GM21786 (cell line): Measurements from ENCODE around the gene VPS13A.
"Not testable (repeated sequence)": the region's sequence is repeated elsewhere in the genome, so short reads cannot be mapped to it uniquely, and the experiment has no call there.

Source experiments
- ATAC-seq: cut with Tn5 transposase; IDR thresholded peaks from one replicate; pipeline ENCODE4 v1.9.1; 2021; ENCODE audit not compliant: unreplicated experiment

VPS13A gene

DNA sequence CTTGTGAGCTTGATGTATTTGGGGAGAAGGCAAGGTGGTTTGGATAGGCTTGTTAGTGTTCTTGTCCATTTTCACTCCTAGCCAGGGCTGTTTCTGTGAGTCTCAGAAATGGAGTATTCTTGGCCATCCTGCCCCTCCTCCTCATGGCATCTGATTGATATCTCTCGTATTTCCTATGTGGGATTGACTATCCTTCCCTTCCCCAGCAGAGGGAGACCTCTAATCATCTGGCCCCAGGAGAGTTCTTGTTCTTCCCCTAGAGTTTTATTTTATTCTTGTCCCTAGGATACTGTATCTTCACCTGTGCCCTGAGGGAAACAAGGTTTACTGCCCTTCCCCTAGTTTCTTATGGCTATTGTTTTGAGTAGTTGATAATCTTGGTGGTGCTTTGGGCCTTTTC, 114.4 kb downstream of the VPS13A start:
- no peak for ATAC-seq

DNA sequence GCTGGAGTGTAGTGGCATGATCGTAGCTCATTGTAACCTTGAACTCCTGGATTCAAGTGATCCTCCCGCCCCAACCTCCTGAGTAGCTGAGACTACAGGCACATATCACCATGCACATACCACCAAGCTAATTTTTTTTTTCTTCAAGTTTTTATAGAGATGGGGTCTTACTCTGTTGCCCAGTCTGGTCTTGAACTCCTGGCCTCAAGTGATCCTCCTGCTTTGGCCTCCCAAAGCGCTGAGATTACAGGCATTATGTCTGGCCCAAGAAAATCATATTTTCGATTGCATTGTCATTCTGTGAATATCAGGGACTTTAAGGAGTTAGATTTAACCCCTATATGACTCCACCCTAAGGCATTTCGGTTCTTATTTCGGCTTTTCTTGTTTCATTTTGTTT, 116.6 kb downstream of the VPS13A start:
- no peak for ATAC-seq

DNA sequence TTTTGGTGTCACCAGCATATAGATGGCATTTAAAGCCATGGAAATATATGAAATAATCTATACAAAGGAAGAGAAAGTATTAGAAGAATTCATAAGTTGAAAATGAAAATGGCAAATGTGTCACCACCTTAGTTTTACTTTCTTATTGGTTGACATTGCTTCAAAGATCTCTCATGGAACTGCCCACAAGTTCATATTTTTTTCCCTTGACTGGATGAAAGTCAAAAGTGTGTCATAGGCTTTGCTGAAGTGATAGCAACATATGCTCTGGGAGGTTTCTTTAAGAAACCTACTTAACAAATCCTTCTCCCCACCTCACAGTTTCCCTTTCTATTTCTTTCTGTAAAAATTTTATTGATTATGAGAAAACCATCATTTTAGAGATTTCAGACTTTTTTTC, 127.2 kb downstream of the VPS13A start:
- ATAC-seq: peak; percentile 66

DNA sequence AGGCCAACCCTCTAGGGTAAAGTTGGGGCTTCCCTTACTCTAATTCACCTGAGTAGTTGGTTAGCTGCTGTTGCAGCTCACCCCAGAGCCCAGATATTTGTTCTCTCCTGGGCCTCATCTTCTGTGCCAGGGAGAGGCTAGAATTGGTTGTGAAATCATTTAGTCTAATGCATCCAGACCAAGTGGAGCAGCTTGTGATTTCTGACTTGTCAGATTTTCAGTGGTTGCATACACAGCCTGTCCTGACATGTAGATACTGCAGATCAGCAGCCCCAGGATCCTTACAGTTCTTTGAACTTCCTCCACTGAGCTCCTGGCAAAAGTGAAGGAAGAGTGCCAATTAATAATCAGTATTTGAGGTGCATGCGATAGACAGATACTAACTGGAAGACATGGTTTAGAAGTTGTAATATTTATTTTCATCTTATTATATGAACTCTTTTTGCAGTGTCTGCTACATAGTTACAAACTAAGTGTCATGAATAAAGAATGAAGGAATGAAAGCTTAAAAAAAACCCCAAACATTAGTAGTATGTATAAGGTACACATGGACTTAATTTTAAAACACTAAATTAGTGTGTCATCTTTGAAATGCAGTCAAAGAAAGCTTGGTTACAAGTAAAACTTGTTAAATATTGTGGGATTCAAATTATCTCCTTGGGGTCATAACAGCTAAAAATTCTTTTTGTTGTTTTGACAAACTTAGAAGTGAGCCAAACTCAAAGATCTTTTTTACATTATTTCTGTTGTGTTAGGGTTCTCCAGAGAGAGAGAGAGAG, 128.5 kb downstream of the VPS13A start:
- ATAC-seq: no peak

DNA sequence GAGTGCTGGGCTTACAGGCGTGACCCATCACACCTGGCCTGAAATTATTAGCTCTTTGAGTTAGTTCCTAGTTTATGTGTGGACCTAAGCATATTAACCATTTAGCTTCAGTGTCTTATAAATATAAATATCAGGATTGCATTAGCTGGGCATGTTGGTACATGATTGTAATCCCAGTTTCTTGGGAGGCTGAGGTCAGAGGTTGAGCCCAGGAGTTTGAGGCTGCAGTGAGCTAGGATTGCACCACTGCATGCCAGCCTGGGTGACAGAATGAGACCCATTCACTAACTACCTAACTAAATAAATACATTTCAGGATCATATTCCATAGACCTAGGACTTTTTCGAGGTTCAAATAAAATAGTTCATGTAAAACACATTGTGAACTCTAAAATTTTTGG, 129.8 kb downstream of the VPS13A start:
- ATAC-seq: no peak

DNA sequence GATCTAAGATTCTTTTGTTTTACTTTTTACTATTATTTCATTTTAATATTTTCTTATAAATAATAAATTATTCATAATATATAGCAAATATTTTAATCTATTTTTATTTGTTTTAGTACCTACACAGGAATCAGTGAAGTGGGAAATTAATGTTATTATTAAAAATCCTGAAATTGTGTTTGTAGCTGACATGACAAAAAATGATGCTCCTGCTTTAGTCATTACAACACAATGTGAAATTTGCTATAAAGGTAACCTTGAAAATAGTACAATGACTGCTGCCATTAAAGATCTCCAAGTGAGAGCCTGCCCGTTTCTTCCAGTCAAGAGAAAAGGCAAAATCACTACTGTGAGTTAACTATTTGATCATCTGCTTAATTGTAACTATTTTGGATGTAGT, 138.7 kb downstream of the VPS13A start:
- no peak for ATAC-seq

DNA sequence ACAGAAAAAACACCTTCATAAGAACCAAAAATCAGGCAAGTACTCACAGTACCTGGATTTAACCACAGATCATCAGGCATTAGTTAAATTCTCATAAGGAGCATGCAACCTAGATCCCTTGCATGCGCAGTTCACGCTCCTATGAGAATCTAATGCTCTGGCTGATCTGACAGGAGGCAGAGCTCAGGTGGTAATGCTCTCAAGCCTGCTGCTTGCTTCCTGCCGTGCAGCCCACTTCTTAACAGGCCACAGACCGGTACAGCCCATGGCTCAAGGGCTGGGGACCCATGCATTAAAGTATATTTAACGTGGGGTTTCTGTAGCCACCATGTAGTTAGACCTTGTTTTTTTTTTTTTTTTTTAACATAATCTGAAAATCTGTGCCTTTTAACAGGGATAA, 147.7 kb downstream of the VPS13A start:
- no peak for ATAC-seq

DNA sequence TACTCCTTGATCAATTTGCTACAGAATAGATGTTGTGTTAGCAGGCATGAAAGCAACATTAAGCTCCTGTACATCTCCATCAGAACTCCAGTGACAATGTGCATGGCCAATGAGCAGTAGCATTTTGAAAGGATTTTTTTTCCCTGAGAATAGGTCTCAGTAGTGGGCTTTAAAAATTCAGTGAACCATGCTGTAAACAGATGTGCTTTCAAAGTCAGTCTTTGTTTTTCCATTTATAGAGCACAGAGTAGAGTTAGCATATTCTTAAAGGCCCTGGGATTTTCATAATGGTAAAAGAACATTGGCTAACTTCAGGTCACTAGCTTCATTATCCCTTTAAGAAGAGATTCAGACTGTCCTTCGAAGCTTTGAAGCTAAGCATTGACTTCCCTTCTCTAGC, 150.8 kb downstream of the VPS13A start:
- no peak for ATAC-seq

DNA sequence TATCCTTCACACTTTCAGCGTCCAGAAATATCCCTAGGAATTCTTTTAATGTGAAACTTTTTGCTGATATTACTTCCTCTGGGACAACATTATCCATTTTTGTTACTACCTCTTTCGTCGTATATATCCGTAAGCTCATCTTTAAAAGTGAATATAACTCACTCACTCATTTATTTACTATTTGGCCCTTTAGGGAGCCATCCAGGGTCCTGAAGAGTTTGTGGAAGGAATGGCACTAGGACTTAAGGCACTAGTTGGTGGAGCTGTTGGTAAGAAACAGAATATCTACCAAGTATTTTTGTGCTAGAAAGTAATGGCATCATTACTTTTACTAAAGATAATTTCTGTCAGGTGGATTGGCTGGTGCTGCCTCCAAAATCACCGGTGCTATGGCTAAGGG, 192.7 kb downstream of the VPS13A start:
- ATAC-seq: no peak

DNA sequence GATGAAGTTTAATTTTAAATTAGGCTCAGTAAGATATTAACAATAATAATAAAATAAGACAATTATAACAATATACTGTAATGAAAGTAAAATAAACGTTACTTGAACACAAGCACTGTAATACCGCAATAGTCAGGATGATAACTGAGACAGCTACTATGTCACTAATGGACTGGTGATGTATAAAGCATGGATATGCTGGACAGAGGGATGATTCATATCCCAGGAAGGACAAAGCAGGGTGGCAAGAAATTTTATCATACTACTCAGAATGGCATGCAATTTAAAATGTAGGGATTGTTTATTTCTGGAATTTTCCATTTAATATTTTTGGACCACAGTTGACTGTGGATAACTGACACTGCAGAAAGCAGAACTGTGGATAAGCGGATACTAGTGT, 196.9 kb downstream of the VPS13A start:
- no peak for ATAC-seq

DNA sequence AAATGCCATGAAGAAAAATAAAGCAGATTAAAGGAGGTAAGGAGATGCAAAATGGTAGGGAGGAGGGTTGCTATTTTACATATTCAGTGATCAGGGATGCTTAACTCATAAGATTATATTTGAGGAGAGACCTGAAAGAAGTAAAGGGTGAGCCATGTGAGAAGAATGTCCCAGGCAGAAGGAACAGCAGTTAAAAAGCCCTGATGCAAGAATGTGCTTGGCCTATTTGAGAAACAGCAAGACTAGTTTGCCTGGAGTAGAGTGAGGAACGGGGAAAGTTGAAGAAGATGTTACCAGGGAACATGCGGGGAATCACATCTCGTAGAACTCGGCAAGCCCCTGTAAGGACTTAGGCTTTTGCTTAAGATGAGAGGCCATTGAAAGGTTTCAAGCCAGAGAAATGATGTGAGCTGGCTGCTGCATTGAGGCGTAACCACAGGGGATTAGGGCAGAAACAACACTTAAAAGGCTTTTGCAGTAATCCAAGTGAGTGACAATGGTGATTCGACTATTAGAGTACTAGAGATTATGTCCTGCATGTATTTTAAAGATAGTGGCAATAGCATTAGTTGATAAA, 198.7 kb downstream of the VPS13A start:
- no peak for ATAC-seq

DNA sequence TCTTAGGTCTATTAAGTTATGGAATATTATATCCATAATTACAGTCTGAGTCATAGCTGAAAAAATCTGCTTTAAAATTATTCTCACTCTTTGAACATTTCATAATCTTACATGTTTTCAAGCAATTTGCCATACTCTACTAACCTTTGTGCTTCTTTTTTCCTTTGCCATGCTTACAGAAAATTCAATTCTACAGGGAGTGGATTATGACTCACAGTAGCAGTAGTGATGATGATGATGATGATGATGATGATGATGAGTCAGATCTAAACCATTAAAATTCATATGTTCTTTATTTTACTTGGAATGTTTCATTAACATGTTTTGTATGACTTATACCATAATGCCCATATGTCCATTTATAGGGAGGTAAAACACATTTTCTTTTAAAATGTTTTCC, 207.1 kb downstream of the VPS13A start:
- no peak for ATAC-seq

DNA sequence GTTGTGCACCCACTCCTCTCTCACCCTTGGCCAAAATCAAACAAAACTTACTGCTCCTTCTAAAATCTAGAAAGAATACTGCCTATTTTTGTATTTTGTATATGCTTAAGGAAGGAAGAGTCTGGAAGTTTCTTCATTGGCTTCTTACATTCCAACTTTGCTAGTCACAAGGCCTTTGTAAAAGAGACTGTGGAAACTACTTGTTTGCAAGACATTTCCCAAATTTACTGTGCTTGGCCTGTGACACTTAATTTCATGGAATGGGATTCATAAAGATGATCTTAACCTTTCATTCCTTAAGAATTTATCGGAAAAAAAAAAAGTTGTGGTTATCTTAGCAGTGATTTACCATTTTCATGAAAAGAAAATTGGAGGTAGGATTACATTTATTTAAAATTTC, 208.9 kb downstream of the VPS13A start:
- no peak for ATAC-seq

DNA sequence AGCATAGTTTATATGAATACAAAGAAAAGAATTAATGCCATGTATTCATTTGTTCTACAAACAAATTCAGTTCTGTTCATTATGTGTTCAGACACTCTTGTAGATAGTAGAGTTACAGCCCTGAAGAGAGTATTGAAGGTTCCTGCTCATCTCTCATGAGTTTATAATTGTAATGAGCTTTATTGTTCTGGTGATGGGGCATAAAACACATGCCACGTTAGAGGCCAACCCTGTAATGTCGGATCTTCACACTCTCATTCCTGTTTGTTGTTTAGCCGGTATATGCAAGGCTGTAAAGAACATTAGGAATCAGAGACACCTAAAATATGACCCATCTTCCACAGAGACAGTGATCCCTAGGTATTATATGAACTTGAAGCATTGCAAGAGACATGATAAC, 214.5 kb downstream of the VPS13A start:
- ATAC-seq: no peak

DNA sequence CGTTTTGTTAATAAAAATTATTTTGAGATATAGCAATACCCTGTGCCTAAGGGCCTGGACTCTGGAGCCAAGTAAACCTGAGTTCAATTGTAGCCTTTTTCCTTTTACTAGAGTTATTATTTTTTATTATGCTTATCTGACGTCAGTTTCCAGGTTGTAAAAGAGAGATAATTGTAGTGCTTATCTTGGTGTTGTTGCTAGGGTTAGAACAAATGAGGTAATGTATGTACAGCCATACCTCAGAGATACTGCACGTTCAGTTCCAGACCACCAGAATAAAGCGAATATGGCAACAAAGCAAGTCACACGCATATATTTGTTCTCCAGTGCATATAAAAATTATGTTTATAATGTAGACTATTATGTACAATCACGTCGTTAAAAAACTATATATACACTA, 215.0 kb downstream of the VPS13A start:
- ATAC-seq: no peak

DNA sequence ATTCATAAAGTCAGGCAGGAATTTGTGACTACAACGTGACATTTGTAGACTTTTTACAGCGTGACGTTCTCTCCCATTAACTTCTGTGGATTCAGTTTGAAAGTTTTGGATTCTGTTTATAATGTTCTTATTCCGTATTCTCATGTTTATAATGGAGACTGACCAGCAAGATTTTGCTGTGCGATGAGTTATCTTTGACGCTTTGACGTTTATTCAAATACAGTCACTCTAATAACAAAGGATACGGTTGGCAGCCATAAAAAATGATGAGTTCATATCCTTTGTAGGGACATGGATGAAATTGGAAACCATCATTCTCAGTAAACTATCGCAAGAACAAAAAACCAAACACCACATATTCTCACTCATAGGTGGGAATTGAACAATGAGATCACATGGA, 221.2 kb downstream of the VPS13A start:
- not testable (repeated sequence) for ATAC-seq

DNA sequence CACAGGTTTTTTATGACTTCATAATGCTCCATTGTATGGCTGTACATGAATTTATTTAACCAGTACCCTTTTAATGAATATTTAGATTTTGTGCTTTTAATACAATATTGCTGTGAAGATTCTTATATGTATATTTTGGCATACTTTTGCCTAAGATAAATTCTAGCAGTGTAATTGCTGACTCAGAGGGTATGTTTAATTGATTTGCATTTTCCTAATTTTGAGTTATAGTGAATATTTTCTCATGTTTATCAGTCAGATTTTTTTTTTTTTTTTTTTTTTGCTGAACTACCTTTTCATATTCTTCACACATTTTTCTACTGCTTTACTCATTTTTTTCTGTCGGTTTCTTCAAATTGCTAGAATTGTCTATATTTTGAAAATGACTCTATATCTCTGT, 222.6 kb downstream of the VPS13A start:
- no peak for ATAC-seq

DNA sequence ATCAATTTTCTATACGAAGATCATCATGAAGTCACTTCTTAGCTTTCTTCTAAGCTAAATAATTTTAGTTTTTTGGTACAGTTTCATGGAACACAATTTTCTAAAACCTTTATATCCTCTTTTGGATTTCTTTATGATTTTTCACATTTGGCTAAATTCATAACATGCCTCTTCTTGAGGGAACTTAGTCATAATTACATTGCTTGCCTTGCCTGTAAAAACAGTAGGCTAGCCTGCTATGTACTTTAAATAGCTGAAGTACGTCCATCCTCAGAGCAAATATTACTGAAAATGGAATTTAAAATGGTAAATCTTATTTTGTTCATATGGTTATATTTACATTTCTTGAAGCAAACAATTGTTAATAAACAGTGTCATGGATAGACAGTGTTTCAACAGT, 225.0 kb downstream of the VPS13A start:
- no peak for ATAC-seq

DNA sequence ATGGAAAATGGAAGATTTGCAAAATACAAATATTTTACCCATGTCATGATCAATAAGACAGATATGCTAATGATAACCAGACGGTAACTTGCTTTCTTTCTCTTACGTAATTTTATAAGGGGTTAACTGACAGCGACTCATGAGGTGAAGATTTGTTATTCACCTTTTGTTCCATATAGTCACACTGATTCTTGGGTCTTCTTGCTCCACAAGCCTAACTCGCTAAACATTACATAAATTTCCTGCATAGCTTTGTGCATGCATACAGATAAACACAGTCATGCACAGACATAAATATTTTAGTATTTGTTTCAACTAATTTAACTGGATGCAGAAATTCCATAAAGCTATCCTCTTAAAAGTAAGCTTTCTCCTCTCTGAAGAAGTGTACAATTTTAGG, 225.9 kb downstream of the VPS13A start:
- no peak for ATAC-seq

DNA sequence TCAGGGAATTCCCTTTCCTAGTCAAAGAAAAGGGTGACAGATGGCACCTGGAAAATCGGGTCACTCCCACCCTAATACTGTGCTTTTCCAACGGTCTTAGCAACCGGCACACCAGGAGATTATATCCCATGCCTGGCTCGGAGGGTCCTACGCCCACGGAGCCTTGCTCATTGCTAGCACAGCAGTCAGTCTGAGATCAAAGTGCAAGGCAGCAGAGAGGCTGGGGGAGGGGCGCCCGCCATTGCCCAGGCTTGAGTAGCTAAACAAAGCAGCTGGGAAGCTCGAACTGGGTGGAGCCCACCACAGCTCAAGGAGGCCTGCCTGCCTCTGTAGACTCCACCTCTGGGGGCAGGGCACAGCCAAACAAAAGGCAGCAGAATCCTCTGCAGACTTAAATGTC, 231.2 kb downstream of the VPS13A start:
- ATAC-seq: not testable (repeated sequence)

DNA sequence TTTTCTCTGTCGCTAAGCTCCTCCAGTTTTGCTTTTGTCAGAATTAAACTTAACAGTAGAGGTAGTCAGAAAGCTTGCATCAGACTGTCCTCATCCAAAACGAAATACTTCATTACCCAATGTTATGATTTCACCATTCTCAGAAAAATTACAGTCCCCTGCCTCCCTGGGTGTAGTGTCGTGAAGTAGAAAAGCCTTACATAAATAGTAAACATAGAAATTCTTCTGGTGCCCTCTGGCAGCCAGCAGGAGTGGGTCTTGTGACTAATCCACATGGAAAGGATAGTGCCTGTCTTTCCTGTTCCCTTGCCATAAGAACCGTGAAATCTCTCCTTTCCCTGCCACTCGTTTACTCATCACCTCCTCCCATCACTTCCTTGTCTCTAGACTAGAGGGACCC, 240.2 kb downstream of the VPS13A start:
- ATAC-seq: no peak

DNA sequence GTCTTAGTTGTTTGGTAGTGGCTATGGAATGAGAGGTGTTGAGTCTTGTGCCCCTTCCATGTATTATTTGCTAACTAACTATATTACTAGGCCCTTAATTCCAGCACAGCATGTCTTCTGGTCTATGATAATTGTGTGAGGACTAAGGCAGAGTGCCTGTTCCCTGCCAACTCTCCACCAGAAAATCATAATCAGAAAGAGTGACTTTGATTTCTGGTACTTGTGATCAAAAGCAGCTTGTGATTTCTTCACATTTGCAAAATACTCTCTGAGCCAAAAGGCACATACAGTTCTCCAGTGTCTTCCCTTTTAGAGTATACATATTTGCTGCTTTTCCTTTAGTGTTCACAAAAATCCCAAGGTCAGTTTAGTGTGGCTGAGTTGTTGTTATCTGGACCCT, 240.9 kb downstream of the VPS13A start:
- ATAC-seq: no peak

DNA sequence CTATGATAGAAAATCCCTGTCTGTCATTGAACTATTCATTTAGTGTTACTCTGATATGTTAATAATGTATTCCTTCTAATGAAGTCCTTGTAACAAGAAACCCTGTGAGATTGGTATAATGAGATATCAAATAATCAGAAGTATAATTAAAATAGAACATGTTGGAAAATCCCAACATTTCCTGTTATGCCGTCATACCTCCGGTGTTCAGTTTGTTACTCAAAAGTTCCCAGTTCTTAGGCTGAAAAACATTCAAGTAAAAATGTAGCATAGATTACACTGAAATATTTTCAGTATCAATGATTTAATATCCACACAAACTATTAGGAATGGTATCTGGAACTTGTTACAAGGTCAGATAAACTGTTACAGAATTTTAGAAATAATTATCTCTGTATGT, 243.3 kb downstream of the VPS13A start:
- ATAC-seq: no peak
